HT-29 (cell line): Measurements from ENCODE around the gene PRR15L. TPM values are rescaled to one million over a fixed set of nuclear protein-coding genes. Genes with fewer than 3 reads are reported as not detected.

Experiments
- DNase-seq: peaks from one replicate; pipeline ENCODE4 v3.0.0-alpha.2; 2015; ENCODE audit warnings: low spot score
- total RNA-seq: library from RNA; depleted of rRNA; stranded (reverse); fragments of >200 nt; shearing (Covaris generic); gene quantifications from 2 replicates; pipeline ENCODE4 v1.2.3, GENCODE V29; 2014; rRNA removed

Gene PRR15L
- total RNA-seq, 1 experiment from 2014 or later, result 59.6 TPM

GRCh38 chr17:47902039-47902744 lies 55.5 kb downstream of the PRR15L start:
- no peak for DNase-seq

Other genes with a start within 250 kb of the PRR15L start
- not detected in 2 replicates for gene TBX21, start 224.6 kb downstream of the PRR15L start, total RNA-seq
- 18.7 and 21.6 TPM in 2 replicates for gene OSBPL7, start 136.1 kb downstream of the PRR15L start, total RNA-seq
- gene MRPL10, start 126.3 kb downstream of the PRR15L start, total RNA-seq, result 47.6 and 52.9 TPM in 2 replicates
- 0.10 TPM in 1 of 2 replicates, not detected in the other for gene LRRC46, start 126.2 kb downstream of the PRR15L start, total RNA-seq
- 27.3 and 29.2 TPM in 2 replicates for gene SCRN2, start 116.6 kb downstream of the PRR15L start, total RNA-seq
- gene SP6, start 106.7 kb downstream of the PRR15L start, total RNA-seq, result 11.2 and 12.5 TPM in 2 replicates
- gene SP2, start 61.6 kb downstream of the PRR15L start, total RNA-seq, result 6.5 and 7.9 TPM in 2 replicates
- 26.4 and 28.4 TPM in 2 replicates for gene PNPO, start 16.3 kb downstream of the PRR15L start, total RNA-seq
- 132 and 142 TPM in 2 replicates for gene CDK5RAP3, start 13.2 kb upstream of the PRR15L start, total RNA-seq
- gene COPZ2, start 79.9 kb upstream of the PRR15L start, total RNA-seq, result 0.89 and 4.2 TPM in 2 replicates
- 38.1 and 39.5 TPM in 2 replicates for gene NFE2L1, start 90.5 kb upstream of the PRR15L start, total RNA-seq
- 33.8 and 39.5 TPM in 2 replicates for gene CBX1, start 143.6 kb upstream of the PRR15L start, total RNA-seq
- 15.7 and 16.4 TPM in 2 replicates for gene SNX11, start 149.9 kb upstream of the PRR15L start, total RNA-seq